HG03025 (cell line): ENCODE data around the gene SGSM2.

ENCODE experiments used
- ATAC-seq: cut with Tn5 transposase; IDR thresholded peaks from one replicate; pipeline ENCODE4 v1.9.1; 2021; ENCODE audit warnings: mild to moderate bottlenecking, moderate library complexity; ENCODE audit not compliant: unreplicated experiment, low FRiP score

SGSM2 gene

DNA sequence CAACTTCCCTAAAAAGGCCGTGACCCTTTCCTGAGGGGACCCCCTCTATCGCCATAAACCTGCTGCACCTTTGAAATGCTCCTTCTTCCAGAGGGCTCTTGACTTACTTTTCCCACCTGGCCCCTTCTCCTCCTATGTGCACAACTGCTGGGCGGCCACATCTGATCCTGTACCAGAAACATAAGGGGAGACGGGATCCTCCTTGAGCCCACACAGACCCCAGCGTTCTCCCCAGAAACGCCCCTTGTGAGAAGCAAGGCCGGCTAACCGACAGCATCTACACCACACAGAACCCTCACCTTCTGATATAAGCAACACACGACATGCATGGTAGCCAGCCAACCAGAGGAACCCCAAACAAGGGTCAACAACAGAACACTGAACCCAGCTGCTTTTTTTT lies 77.8 kb downstream of the SGSM2 start:
- no peak for ATAC-seq

DNA sequence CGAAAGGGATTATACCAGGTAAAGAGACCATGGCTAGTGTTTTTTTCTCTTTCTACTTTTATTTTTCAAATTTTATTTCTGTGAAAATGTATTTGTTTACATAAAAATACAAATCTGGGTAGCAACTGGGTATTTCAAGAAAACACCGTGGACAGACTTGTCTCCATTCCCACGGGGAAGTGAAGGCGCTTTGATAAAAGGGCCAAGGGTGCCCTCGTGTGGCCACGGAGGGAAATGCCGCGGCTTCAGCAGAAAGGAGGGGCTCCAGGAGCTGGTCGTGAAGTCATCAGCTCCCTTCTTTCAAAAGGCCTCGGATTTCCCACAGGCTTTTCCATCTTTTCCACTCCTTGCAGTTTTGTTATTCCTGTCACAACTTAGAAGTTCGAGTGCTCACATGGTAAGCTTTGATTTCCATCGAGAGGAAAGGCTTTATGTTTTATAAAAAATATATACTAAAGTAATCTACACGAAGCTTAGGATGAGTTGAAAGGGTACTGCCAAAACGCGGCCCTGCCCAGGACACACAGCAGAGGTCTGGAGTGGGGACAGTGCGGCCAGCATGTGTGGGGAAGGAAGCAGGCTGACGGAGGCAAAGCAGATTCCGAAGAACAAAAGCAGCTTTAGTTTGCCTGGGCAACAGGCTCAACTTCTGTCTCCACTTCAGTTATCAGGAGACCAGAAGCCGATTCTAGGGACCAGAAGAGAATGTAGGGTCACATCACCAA lies 78.9 kb downstream of the SGSM2 start:
- ATAC-seq: no peak

DNA sequence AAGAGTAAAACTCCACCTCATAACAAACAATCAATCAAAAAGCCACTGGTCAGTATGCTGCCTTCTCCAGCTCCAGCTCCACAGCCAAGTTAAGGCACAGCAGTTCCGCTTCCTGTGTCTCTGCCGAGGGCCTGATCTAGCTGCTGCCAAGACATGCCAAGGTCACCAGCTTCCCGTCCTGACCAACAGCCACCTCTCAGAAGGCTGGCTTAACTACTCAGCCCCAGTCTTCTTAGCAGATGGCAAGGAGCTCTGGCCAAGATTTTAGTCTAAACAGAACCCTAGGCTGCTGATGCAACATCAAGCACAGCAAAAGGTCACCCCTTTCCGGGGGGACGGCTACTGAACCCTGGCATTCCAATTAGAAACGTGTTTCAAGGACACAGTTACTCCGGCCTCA lies 81.3 kb downstream of the SGSM2 start:
- ATAC-seq: no peak

DNA sequence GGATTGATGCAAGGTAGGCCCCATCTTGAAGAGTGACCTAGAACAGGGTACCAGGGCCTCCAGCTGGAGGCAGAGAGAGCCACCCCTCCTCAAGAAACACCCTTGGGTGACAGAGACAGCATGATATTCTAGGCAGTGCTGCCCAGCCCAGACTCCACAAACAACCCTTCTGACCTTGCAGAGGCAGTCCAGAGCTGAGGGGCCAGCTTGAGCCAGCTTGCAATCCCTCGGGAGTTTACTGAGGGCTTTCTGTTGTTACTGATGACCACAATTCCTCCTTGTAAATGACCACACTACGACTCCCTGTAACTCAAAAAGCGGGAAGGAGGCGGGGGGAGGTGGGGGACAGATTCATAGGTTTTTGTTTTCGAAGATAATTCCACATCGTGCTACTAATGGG lies 82.2 kb downstream of the SGSM2 start:
- ATAC-seq: no peak

DNA sequence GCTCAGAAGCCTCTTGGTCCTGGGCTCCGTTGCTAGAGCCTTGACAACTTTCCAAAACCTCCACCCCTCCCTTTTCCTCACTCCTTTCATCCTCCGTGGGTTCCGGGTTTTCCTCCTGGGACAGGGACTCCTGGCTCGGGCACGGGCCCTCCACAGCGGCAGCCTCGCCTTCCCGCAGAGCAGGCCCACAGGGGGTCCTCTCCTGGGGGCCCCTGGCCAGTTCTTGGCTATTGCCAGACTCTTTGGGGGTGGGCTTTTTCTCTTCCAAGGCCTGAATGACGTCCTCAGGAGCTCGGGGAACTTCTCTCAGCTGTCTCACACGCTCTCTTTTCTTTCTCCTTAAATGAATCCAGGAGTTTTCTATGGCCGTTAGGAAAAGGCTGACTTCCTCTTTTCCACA lies 82.9 kb downstream of the SGSM2 start:
- ATAC-seq: no peak

DNA sequence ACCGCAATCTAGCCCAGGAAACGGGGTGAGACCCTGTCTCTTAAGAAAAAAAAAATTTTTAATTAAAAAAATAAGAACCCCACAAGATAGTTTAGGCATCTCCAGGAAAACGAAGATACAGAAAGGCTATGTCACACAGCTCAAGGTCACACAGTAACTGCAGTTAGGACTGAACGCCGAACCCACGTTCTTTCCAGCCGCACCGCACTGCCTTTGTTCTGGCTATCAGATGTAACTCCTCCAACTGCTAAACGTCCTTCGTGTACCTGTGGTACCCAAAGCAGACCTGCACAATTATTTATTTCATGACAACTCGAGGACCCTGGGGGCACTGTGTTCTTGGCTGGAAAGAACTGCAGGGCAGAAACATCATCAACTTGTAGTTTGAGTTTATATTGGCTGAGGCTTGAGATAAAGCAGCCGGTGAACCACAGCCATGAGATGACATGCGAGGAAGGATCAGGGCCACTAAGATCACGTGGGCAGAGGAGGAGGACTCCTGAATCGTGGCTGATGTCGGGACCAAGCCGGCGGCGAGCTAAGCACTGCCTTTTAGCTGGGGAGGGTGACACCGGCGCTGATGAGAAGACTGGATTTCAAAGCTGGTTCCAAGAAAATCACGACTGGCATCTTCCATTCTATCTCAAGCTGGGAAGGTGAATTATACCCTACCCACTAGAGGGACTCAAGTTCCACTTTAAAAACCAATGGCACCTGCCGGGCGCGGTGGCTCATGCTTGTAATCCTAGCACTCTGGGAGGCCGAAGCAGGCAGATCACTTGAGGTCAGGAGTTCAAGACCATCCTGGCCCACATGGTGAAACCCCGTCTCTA lies 84.2 kb downstream of the SGSM2 start:
- no peak for ATAC-seq

DNA sequence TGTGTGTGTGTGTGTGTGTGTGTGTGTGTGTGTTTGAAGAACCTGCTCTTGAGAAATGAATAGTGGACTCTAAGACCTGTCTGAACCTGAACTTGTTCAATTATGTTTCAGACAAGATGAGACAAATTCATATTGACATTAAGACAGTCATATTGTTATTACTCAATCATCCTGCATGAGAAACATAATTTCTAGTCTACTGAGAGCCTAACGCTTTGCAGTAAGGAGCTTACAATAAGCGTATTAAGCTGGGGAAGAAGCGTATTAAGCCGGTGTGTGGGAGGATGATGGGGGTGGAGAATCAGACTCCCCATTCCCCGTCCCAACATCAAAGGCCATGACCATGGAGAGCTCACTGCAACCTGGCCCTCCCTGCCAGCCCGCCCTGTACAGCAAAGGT lies 86.0 kb downstream of the SGSM2 start:
- ATAC-seq: no peak

DNA sequence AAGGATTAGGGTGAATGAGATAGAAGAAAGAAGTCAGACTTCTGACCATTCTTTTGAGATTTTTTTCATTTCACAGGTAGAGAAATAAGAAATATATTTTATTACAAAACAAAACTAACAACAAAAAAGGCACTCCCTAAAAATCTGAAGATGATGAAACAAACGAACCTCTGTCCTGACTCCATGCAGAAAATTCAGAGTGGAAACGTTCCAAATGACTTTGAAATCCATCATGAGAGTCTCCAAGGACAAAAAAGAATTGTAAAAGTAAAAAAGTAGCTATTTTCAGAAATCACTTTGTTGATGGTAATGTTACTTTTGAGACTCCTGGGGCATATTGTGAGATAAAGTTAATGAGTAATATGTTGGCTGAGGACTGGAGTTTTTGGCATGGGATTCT lies 89.9 kb downstream of the SGSM2 start:
- no peak for ATAC-seq

DNA sequence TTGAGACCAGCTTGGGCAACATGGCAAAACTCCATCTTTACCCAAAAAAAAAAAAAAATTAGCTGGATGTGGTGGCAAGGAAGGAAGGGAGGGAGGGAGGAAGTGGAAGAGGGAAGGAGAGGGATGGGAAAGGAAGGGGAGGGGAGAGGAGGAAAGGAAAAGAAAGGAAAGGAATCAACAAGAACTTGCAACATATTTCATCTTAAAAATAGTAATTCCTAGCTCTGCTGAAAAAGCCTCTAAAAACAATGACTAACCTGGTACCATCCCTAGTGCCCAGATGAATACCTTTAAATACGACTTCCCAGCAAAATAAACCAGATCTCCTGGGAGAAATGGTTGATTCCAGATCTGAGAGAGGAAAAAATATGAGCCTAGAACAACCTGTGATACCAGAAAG lies 90.6 kb downstream of the SGSM2 start:
- ATAC-seq: no peak
